Endothelial cell of umbilical vein (primary cell): ENCODE results near the gene THSD4. TPM values are rescaled to one million over a fixed set of nuclear protein-coding genes. Genes with fewer than 3 reads are reported as not detected.

Experiments used
- BruUV-seq: library from RNA; stranded (reverse); fragments of 400-500 nt; replicated peaks from 2 replicates; lab custom pipeline; 2021; lab: Mats Ljungman, UMichigan
- CTCF ChIA-PET: fragments of 300-600, 350-600 bp; sonication (Branson Sonifier 250); formaldehyde crosslinking; loops from one replicate; lab custom pipeline; 2021; ENCODE audit warnings: antibody characterized with exemption, inconsistent platforms; lab: Charles Lee
- POLR2A ChIA-PET: fragments of 300-600, 350-600 bp; sonication (Branson Sonifier 250); formaldehyde crosslinking; loops from one replicate; lab custom pipeline; 2021; ENCODE audit warnings: antibody characterized with exemption, inconsistent platforms; lab: Charles Lee
- DNase-seq: peaks from one replicate; pipeline ENCODE4 v3.0.0-alpha.2; 2011; ENCODE audit warnings: low read depth, low spot score
- FAIRE-seq: peaks from 2 replicates; lab custom pipeline; 2011; peaks lifted over from hg19 to GRCh38; lab: Jason Lieb, UNC
- H2AFZ ChIP-seq: 2 replicates; pipeline ENCODE4 v1.6.0; 2012; ENCODE audit warnings: low read depth, low read length, control low read depth, inconsistent platforms
- H3K27ac ChIP-seq: 2 replicates; pipeline ENCODE4 v1.5.1; 2011; ENCODE audit warnings: low read depth, mild to moderate bottlenecking, control low read depth, low read length, moderate library complexity; ENCODE audit not compliant: insufficient read depth
- H3K27me3 ChIP-seq, 2 experiments: 2 replicates each; pipeline versions ENCODE4 v1.6.0 to v1.6.1; 2011; ENCODE audit warnings: low read length in 2 of 2, mixed read lengths in 1 of 2; ENCODE audit not compliant: control insufficient read depth in 2 of 2, insufficient read depth in 2 of 2
- H3K36me3 ChIP-seq, 2 experiments: 2 replicates in 1 of 2; 3 replicates in 1 of 2; pipeline ENCODE4 v1.5.1; 2011; ENCODE audit warnings: low read length in 2 of 2, mild to moderate bottlenecking in 1 of 2, moderate library complexity in 1 of 2; ENCODE audit not compliant: control insufficient read depth in 2 of 2, insufficient read depth in 2 of 2; ENCODE audit errors: extremely low read depth in 1 of 2
- H3K4me1 ChIP-seq: 3 replicates; pipeline ENCODE4 v1.5.1; 2011; ENCODE audit warnings: mild to moderate bottlenecking, low read length; ENCODE audit not compliant: control insufficient read depth, insufficient read depth; ENCODE audit errors: extremely low read depth
- H3K4me2 ChIP-seq: 2 replicates; pipeline ENCODE4 v1.6.1; 2011; ENCODE audit warnings: low read length, control low read depth, mixed read lengths; ENCODE audit not compliant: insufficient read depth
- H3K4me3 ChIP-seq, 3 experiments: fragments of 200-600 bp in 1 of 3; sonication (generic), shearing (Covaris generic) in 1 of 3; replicated peaks in 1 of 3; 2 replicates each; pipeline ENCODE4 v1.5.1; 2011 to 2016; ENCODE audit warnings: control low read depth in 3 of 3, low read length in 3 of 3, mild to moderate bottlenecking in 2 of 3, inconsistent platforms in 1 of 3, low read depth in 1 of 3, moderate library complexity in 1 of 3; ENCODE audit not compliant: insufficient read depth in 1 of 3
- H3K79me2 ChIP-seq: 2 replicates; pipeline ENCODE4 v1.6.0; 2012; ENCODE audit warnings: low read length, inconsistent platforms; ENCODE audit not compliant: control insufficient read depth, insufficient read depth
- H3K9ac ChIP-seq: replicated peaks from 2 replicates; pipeline ENCODE3; 2011; ENCODE audit warnings: low read length, control low read depth; ENCODE audit not compliant: insufficient read depth; ENCODE audit errors: extremely low read depth
- H3K9me1 ChIP-seq: replicated peaks from 3 replicates; pipeline ENCODE4 v1.6.0; 2011; ENCODE audit warnings: mild to moderate bottlenecking, low read length; ENCODE audit not compliant: control insufficient read depth, insufficient read depth; ENCODE audit errors: extremely low read depth
- H3K9me3 ChIP-seq: replicated peaks from 2 replicates; pipeline ENCODE4 v1.5.1; 2012; ENCODE audit warnings: low read length, inconsistent platforms; ENCODE audit not compliant: control insufficient read depth, insufficient read depth
- H4K20me1 ChIP-seq: replicated peaks from 2 replicates; pipeline ENCODE3; 2011; ENCODE audit warnings: mild to moderate bottlenecking, low read length; ENCODE audit not compliant: control insufficient read depth, insufficient read depth; ENCODE audit errors: extremely low read depth
- CTCF ChIP-seq, 2 donors: IDR thresholded peaks; 1 replicate in 1 of 2; 2 replicates in 1 of 2; pipeline ENCODE4 v1.5.1; 2011; ENCODE audit warnings: low read length in 2 of 2, mild to moderate bottlenecking in 2 of 2, moderate library complexity in 2 of 2, control low read depth in 1 of 2, inconsistent platforms in 1 of 2, low read depth in 1 of 2; ENCODE audit not compliant: insufficient read depth in 1 of 2; ENCODE audit errors: extremely low read depth in 1 of 2
- EZH2 ChIP-seq: IDR thresholded peaks from 2 replicates; pipeline ENCODE4 v1.6.1; 2012; ENCODE audit warnings: borderline replicate concordance, low read depth, mild to moderate bottlenecking, moderate library complexity, low read length, inconsistent platforms; ENCODE audit not compliant: severe bottlenecking
- FOS ChIP-seq: IDR thresholded peaks from 2 replicates; pipeline ENCODE4 v1.6.1; 2011; ENCODE audit warnings: mild to moderate bottlenecking, low read length, moderate library complexity, borderline replicate concordance; ENCODE audit not compliant: insufficient read depth
- GATA2 ChIP-seq: IDR thresholded peaks from 2 replicates; pipeline ENCODE4 v1.7.0; 2011; ENCODE audit warnings: low read depth, mild to moderate bottlenecking, moderate library complexity, mixed read lengths, low read length; ENCODE audit not compliant: insufficient read length, insufficient read depth
- JUN ChIP-seq: IDR thresholded peaks from 2 replicates; pipeline ENCODE4 v1.6.1; 2011; ENCODE audit warnings: borderline replicate concordance, low read depth; ENCODE audit not compliant: insufficient read length, insufficient read depth
- MAX ChIP-seq: IDR thresholded peaks from 2 replicates; pipeline ENCODE4 v1.6.1; 2011; ENCODE audit not compliant: insufficient read depth, insufficient read length
- MYC ChIP-seq: IDR thresholded peaks from one replicate; pipeline ENCODE4 v1.6.1; 2011; ENCODE audit warnings: mild to moderate bottlenecking, low read depth, low read length
- POLR2A ChIP-seq: IDR thresholded peaks from 2 replicates; pipeline ENCODE4 v1.6.1; 2012; ENCODE audit warnings: low read depth, mild to moderate bottlenecking, control low read depth, low read length
- POLR2AphosphoS5 ChIP-seq: IDR thresholded peaks from 2 replicates; pipeline ENCODE4 v1.6.1; 2012; ENCODE audit warnings: low read depth, mild to moderate bottlenecking, control low read depth, low read length, moderate library complexity; ENCODE audit not compliant: insufficient read depth
- dilution Hi-C: fragments of 300-500 bp; cut with MboI; formaldehyde crosslinking; loops from one replicate; pipeline ENCODE4 v1.15.0; 2019; ENCODE audit warnings: low sequenced_read_pairs; ENCODE audit not compliant: extremely low pct_ligation_motif_present
- intact Hi-C: fragments of 100-400 bp; cut with micrococcal nuclease; formaldehyde crosslinking; loops from one replicate; pipeline ENCODE4 v1.10.0; 2022
- polyA plus RNA-seq, 4 experiments: library from polyadenylated mRNA; depleted of rRNA in 3 of 4; stranded (reverse) in 3 of 4; unstranded in 1 of 4; fragments of >200 nt; gene quantifications; 2 replicates each; pipeline versions ENCODE4 v1.2.1 to v1.2.3, GENCODE V29; 2011 to 2012; ENCODE audit warnings: missing spikeins in 1 of 4
- total RNA-seq: library from RNA; stranded (reverse); gene quantifications from 2 replicates; pipeline ENCODE4 v1.2.3, GENCODE V29; 2021

Gene THSD4
- total and polyA plus RNA-seq, 2 donors (not counting 3 experiments of a cell fraction or from before 2014, with no cell fraction given), result 9.9 to 25.4 TPM

- TF ChIP-seq POLR2A, result no peak
- TF ChIP-seq POLR2AphosphoS5, result no peak
- no peak for TF ChIP-seq JUN
- TF ChIP-seq EZH2, result no peak
- no peak for TF ChIP-seq GATA2
- TF ChIP-seq MAX, result no peak
- no peak for TF ChIP-seq FOS
- TF ChIP-seq MYC, result no peak
- TF ChIP-seq CTCF (IDR thresholded peaks at IDR 0.05; ENCODE audit: extremely low read depth in 1 of 2, insufficient read depth in 1 of 2, low read depth in 1 of 2, low read length in 2 of 2), result no peak
- DNase-seq (no peak), FAIRE-seq (no peak)
- dilution Hi-C loops, result no loop called here
- no peaks in the 10 kb centered on the region for H3K9me3 ChIP-seq
- no peaks in the 10 kb centered on the region for H3K36me3 ChIP-seq
- H2AFZ ChIP-seq, result no peak overlapping the region
- intact Hi-C loops, result no loop called here
- H3K4me3 ChIP-seq, result no peak overlapping the region
- H3K4me1 ChIP-seq, result no peaks in the 10 kb centered on the region
- ChIA-PET POLR2A (no interaction called here), CTCF (interaction anchor here (0.9 to 1.3 kb wide), 3 partner anchors 16 to 62 kb away, joined by 3 to 4 read pairs (median 3); no protein-coding TSS in a partner anchor)
- no peak overlapping the region for H3K9ac ChIP-seq
- H3K79me2 ChIP-seq, result no peaks in the 10 kb centered on the region
- no peaks in the 10 kb centered on the region for H4K20me1 ChIP-seq
- H3K4me2 ChIP-seq, result no peak overlapping the region
- no TSS peak for BruUV-seq
- H3K27ac ChIP-seq, result no peak overlapping the region
- no peaks in the 10 kb centered on the region for H3K27me3 ChIP-seq
- H3K9me1 ChIP-seq, result no peaks in the 10 kb centered on the region
Measured at GRCh38 chr15:71549091-71549490, 433.8 kb downstream of the THSD4 start.
